SK-N-SH treated with all-trans-retinoic acid at 6 μM for 48 hours (cell line): ENCODE data around the gene SLC7A1.

ENCODE experiments used
- ATAC-seq: fragments of 200-7000 bp; cut with Tn5 transposase; 3 replicates; pipeline ENCODE4 v1.9.1; 2020; ENCODE audit warnings: mild to moderate bottlenecking, moderate library complexity
- ARNTL ChIP-seq: fragments of 450-650 bp; formaldehyde crosslinking; IDR thresholded peaks from 2 replicates; pipeline ENCODE4 v1.5.0; 2020; ENCODE audit warnings: low read depth, mild to moderate bottlenecking, moderate library complexity, borderline replicate concordance
- BACH2 ChIP-seq: fragments of 250-450 bp; sonication (Bioruptor Pico); IDR thresholded peaks from 2 replicates; pipeline ENCODE4 v1.9.0; 2021; ENCODE audit warnings: mild to moderate bottlenecking, borderline replicate concordance
- CSDC2 ChIP-seq: fragments of 250-450 bp; sonication (Bioruptor Pico); IDR thresholded peaks from 2 replicates; pipeline ENCODE4 v1.5.0; 2020; ENCODE audit warnings: mild to moderate bottlenecking, moderate library complexity
- ESRRG ChIP-seq: fragments of 250-450 bp; sonication (Bioruptor Pico); IDR thresholded peaks from 2 replicates; pipeline ENCODE4 v1.6.1; 2021; ENCODE audit warnings: mild to moderate bottlenecking
- GLIS3 ChIP-seq: fragments of 250-450 bp; sonication (Bioruptor Pico); IDR thresholded peaks from 2 replicates; pipeline ENCODE4 v1.5.0; 2020; ENCODE audit warnings: mild to moderate bottlenecking, moderate library complexity
- ISL1 ChIP-seq: fragments of 250-450 bp; sonication (Bioruptor Pico); IDR thresholded peaks from 2 replicates; pipeline ENCODE4 v2.1.2; 2022; ENCODE audit warnings: mild to moderate bottlenecking, moderate library complexity
- OSR1 ChIP-seq: fragments of 250-450 bp; sonication (Bioruptor Pico); IDR thresholded peaks from 2 replicates; pipeline ENCODE4 v1.8.0; 2022; ENCODE audit warnings: moderate library complexity, mild to moderate bottlenecking, inconsistent platforms
- PPARA ChIP-seq: fragments of 250-450 bp; sonication (Bioruptor Pico); IDR thresholded peaks from 2 replicates; pipeline ENCODE4 v1.5.0; 2020; ENCODE audit warnings: mild to moderate bottlenecking, borderline replicate concordance
- RARB ChIP-seq: fragments of 250-450 bp; sonication (Bioruptor Pico); IDR thresholded peaks from 2 replicates; pipeline ENCODE4 v1.8.0; 2021; ENCODE audit warnings: mild to moderate bottlenecking, moderate library complexity
- SNAI2 ChIP-seq: fragments of 250-450 bp; sonication (Bioruptor Pico); IDR thresholded peaks from 2 replicates; pipeline ENCODE4 v1.5.0; 2020; ENCODE audit warnings: mild to moderate bottlenecking, moderate library complexity
- TOX ChIP-seq: fragments of 250-450 bp; sonication (Bioruptor Pico); IDR thresholded peaks from 2 replicates; pipeline ENCODE4 v1.8.0; 2021; ENCODE audit warnings: mild to moderate bottlenecking, moderate library complexity, borderline replicate concordance
- ZC3H10 ChIP-seq: fragments of 250-450 bp; sonication (Bioruptor Pico); IDR thresholded peaks from 2 replicates; pipeline ENCODE4 v1.5.1; 2021; ENCODE audit warnings: mild to moderate bottlenecking, moderate library complexity
- ZFP30 ChIP-seq: fragments of 450-650 bp; formaldehyde crosslinking; IDR thresholded peaks from 2 replicates; pipeline ENCODE4 v1.5.0; 2022; ENCODE audit warnings: mild to moderate bottlenecking, moderate library complexity
- ZNF565 ChIP-seq: fragments of 450-650 bp; formaldehyde crosslinking; conservative IDR thresholded peaks from 2 replicates; pipeline ENCODE4 v1.5.0; 2020; ENCODE audit warnings: low read depth, mild to moderate bottlenecking, moderate library complexity
- ZNF70 ChIP-seq: fragments of 450-650 bp; formaldehyde crosslinking; IDR thresholded peaks from 2 replicates; pipeline ENCODE4 v1.5.0; 2020; ENCODE audit warnings: mild to moderate bottlenecking, moderate library complexity
- ZNF8 ChIP-seq: fragments of 450-650 bp; formaldehyde crosslinking; IDR thresholded peaks from 2 replicates; pipeline ENCODE4 v1.5.0; 2020; ENCODE audit warnings: mild to moderate bottlenecking, moderate library complexity
- TF ChIP-seq, protein P1 (sequence below): fragments of 250-450 bp; sonication (Bioruptor Pico); IDR thresholded peaks from 2 replicates; pipeline ENCODE4 v1.5.1; 2021; ENCODE audit warnings: mild to moderate bottlenecking, moderate library complexity
- TF ChIP-seq, protein P2 (sequence below): fragments of 250-450 bp; sonication (Bioruptor Pico); IDR thresholded peaks from 2 replicates; pipeline ENCODE4 v1.8.0; 2020; ENCODE audit warnings: mild to moderate bottlenecking, moderate library complexity, borderline replicate concordance
- TF ChIP-seq, protein P3 (sequence below): fragments of 250-450 bp; sonication (Bioruptor Pico); IDR thresholded peaks from 2 replicates; pipeline ENCODE4 v1.5.0; 2020; ENCODE audit warnings: mild to moderate bottlenecking, moderate library complexity
- TF ChIP-seq, protein P4 (sequence below): fragments of 250-450 bp; sonication (Bioruptor Pico); IDR thresholded peaks from 2 replicates; pipeline ENCODE4 v1.8.0; 2021; ENCODE audit warnings: low read depth, mild to moderate bottlenecking, moderate library complexity, borderline replicate concordance
- TF ChIP-seq, protein P5 (sequence below): fragments of 250-450 bp; sonication (Bioruptor Pico); IDR thresholded peaks from 2 replicates; pipeline ENCODE4 v1.5.1; 2020; ENCODE audit warnings: low read depth, mild to moderate bottlenecking, moderate library complexity

Gene SLC7A1

DNA sequence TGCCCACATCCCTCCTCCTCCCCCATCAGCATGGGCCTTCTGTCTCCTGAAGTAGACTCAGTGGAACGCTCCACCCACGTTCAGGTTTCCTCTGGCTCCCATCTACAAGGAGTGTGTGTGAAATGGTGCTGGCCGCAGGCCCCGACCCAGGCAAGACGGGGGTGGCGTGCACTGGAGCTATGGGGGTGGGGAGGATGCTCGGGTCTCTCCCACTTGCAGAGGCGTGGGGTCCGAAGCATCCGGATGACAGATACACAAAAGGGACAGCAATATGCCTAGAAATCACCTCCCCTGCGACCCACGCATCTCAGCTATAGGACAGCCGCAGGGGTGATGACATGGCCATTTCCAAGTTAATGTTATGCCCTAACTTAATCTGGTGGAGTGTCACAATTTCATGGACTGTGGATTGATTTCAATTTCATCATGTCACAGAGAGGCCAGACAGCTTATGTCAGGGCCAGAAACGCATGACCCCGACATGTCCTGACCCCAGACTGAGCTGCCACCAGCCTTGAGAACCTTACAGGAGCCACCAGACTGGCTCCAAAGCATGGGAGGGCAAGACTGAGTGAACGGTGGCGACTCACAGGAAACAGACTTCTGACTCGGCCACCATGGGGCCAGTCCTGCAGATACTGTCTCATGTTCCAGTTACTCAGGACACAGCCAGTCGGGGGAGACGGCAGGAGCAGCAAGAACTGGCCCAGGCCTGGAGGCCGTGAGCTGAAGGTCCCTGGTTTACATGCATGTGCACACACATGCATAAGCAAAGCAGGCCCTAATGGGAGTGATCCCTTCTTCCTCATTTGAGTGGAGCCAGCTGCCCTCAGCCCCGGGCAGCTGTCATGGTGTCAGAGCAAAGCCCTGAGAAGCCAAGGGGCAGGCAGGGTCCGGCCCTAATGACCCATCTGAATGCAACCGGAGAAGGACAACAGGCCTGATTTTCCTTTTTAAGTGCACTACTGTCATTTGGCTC, 82.2 kb downstream of the SLC7A1 start:
- peak; percentile 41 for ATAC-seq
- no peak for TF ChIP-seq CSDC2 (CRISPR knock-in tag)
- no peak for TF ChIP-seq ZC3H10
- TF ChIP-seq, protein P1, sequence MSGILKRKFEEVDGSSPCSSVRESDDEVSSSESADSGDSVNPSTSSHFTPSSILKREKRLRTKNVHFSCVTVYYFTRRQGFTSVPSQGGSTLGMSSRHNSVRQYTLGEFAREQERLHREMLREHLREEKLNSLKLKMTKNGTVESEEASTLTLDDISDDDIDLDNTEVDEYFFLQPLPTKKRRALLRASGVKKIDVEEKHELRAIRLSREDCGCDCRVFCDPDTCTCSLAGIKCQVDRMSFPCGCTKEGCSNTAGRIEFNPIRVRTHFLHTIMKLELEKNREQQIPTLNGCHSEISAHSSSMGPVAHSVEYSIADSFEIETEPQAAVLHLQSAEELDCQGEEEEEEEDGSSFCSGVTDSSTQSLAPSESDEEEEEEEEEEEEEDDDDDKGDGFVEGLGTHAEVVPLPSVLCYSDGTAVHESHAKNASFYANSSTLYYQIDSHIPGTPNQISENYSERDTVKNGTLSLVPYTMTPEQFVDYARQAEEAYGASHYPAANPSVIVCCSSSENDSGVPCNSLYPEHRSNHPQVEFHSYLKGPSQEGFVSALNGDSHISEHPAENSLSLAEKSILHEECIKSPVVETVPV (CRISPR knock-in tag) = no peak
- TF ChIP-seq ZNF565 (CRISPR knock-in tag) = no peak
- TF ChIP-seq TOX (CRISPR knock-in tag) = no peak
- TF ChIP-seq, protein P2, sequence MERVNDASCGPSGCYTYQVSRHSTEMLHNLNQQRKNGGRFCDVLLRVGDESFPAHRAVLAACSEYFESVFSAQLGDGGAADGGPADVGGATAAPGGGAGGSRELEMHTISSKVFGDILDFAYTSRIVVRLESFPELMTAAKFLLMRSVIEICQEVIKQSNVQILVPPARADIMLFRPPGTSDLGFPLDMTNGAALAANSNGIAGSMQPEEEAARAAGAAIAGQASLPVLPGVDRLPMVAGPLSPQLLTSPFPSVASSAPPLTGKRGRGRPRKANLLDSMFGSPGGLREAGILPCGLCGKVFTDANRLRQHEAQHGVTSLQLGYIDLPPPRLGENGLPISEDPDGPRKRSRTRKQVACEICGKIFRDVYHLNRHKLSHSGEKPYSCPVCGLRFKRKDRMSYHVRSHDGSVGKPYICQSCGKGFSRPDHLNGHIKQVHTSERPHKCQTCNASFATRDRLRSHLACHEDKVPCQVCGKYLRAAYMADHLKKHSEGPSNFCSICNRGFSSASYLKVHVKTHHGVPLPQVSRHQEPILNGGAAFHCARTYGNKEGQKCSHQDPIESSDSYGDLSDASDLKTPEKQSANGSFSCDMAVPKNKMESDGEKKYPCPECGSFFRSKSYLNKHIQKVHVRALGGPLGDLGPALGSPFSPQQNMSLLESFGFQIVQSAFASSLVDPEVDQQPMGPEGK (CRISPR knock-in tag) = no peak
- TF ChIP-seq, protein P3, sequence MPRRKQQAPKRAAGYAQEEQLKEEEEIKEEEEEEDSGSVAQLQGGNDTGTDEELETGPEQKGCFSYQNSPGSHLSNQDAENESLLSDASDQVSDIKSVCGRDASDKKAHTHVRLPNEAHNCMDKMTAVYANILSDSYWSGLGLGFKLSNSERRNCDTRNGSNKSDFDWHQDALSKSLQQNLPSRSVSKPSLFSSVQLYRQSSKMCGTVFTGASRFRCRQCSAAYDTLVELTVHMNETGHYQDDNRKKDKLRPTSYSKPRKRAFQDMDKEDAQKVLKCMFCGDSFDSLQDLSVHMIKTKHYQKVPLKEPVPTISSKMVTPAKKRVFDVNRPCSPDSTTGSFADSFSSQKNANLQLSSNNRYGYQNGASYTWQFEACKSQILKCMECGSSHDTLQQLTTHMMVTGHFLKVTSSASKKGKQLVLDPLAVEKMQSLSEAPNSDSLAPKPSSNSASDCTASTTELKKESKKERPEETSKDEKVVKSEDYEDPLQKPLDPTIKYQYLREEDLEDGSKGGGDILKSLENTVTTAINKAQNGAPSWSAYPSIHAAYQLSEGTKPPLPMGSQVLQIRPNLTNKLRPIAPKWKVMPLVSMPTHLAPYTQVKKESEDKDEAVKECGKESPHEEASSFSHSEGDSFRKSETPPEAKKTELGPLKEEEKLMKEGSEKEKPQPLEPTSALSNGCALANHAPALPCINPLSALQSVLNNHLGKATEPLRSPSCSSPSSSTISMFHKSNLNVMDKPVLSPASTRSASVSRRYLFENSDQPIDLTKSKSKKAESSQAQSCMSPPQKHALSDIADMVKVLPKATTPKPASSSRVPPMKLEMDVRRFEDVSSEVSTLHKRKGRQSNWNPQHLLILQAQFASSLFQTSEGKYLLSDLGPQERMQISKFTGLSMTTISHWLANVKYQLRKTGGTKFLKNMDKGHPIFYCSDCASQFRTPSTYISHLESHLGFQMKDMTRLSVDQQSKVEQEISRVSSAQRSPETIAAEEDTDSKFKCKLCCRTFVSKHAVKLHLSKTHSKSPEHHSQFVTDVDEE = no peak
- TF ChIP-seq GLIS3 (CRISPR knock-in tag) = no peak
- TF ChIP-seq OSR1 (CRISPR knock-in tag) = no peak
- no peak for TF ChIP-seq ZFP30
- TF ChIP-seq ESRRG (CRISPR knock-in tag) = no peak
- TF ChIP-seq, protein P4, sequence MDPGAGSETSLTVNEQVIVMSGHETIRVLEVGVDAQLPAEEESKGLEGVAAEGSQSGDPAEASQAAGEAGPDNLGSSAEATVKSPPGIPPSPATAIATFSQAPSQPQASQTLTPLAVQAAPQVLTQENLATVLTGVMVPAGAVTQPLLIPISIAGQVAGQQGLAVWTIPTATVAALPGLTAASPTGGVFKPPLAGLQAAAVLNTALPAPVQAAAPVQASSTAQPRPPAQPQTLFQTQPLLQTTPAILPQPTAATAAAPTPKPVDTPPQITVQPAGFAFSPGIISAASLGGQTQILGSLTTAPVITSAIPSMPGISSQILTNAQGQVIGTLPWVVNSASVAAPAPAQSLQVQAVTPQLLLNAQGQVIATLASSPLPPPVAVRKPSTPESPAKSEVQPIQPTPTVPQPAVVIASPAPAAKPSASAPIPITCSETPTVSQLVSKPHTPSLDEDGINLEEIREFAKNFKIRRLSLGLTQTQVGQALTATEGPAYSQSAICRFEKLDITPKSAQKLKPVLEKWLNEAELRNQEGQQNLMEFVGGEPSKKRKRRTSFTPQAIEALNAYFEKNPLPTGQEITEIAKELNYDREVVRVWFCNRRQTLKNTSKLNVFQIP (CRISPR knock-in tag) = no peak
- no peak for TF ChIP-seq ARNTL (CRISPR knock-in tag)
- no peak for TF ChIP-seq ZNF8
- no peak for TF ChIP-seq ZNF70 (CRISPR knock-in tag)
- TF ChIP-seq, all 23 proteins: peak for 0

DNA sequence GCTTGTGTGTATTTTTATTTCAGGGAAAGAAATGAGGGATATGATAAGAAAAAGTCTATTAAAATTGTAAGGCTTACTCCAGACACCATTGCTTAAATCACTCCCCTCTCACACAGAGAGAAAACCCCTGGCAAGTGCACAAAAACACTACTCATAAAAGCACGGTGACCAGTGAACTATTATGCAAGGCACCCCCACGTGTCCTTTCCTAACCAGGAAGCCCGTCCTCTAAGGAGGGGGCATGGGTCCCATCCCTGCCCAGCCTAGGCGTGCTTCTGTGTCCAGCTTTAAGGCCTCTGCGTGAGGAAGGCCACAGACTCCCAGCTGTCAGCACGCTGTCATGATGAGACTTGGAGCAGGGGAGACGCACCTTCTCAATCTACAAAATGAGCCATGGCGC, 83.5 kb downstream of the SLC7A1 start:
- TF ChIP-seq GLIS3 (CRISPR knock-in tag) (no peak), PPARA (CRISPR knock-in tag) (no peak), CSDC2 (CRISPR knock-in tag) (no peak), TOX (CRISPR knock-in tag) (no peak), OSR1 (CRISPR knock-in tag) (no peak), ISL1 (CRISPR knock-in tag) (no peak), ZNF565 (CRISPR knock-in tag) (no peak), ZNF8 (no peak), RARB (no peak), ZNF70 (CRISPR knock-in tag) (no peak), SNAI2 (CRISPR knock-in tag) (no peak), ZC3H10 (no peak), BACH2 (CRISPR knock-in tag) (no peak)
- TF ChIP-seq, protein P1 (CRISPR knock-in tag) = no peak
- TF ChIP-seq, protein P2 (CRISPR knock-in tag) = no peak
- TF ChIP-seq, protein P3 = no peak
- TF ChIP-seq, protein P5, sequence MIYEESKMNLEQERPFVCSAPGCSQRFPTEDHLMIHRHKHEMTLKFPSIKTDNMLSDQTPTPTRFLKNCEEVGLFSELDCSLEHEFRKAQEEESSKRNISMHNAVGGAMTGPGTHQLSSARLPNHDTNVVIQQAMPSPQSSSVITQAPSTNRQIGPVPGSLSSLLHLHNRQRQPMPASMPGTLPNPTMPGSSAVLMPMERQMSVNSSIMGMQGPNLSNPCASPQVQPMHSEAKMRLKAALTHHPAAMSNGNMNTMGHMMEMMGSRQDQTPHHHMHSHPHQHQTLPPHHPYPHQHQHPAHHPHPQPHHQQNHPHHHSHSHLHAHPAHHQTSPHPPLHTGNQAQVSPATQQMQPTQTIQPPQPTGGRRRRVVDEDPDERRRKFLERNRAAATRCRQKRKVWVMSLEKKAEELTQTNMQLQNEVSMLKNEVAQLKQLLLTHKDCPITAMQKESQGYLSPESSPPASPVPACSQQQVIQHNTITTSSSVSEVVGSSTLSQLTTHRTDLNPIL (CRISPR knock-in tag) = no peak

More for the DNA sequence above, 83.5 kb downstream of the SLC7A1 start:
- no peak for ATAC-seq
